GM19193 (cell line): ENCODE data around the gene MC1R.

Source experiments
- POLR2A ChIP-seq: IDR thresholded peaks from 4 replicates; pipeline ENCODE4 v1.6.1; 2011; ENCODE audit not compliant: insufficient read depth, insufficient read length; ENCODE audit errors: extremely low read depth

MC1R gene

GRCh38 chr16:89892055-89892630 lies 26.5 kb upstream of the MC1R start:
- TF ChIP-seq POLR2A, result no peak

GRCh38 chr16:89892635-89893034 lies 26.0 kb upstream of the MC1R start:
- TF ChIP-seq POLR2A, result no peak

- TF ChIP-seq POLR2A, result no peak
Observed at GRCh38 chr16:89893642-89894548, 24.8 kb upstream of the MC1R start.

GRCh38 chr16:89895482-89896250 lies 23.0 kb upstream of the MC1R start:
- TF ChIP-seq POLR2A, result no peak

- no peak for TF ChIP-seq POLR2A
Observed at GRCh38 chr16:89897204-89897603, 21.5 kb upstream of the MC1R start.

GRCh38 chr16:89898201-89898967 lies 20.3 kb upstream of the MC1R start:
- no peak for TF ChIP-seq POLR2A

GRCh38 chr16:89899879-89900481 lies 18.7 kb upstream of the MC1R start:
- no peak for TF ChIP-seq POLR2A

GRCh38 chr16:89900885-89901284 lies 17.8 kb upstream of the MC1R start:
- TF ChIP-seq POLR2A, result no peak

- no peak for TF ChIP-seq POLR2A
Observed at GRCh38 chr16:89902980-89903379, 15.7 kb upstream of the MC1R start.

- TF ChIP-seq POLR2A, result no peak
Observed at GRCh38 chr16:89903908-89904515, 14.7 kb upstream of the MC1R start.

- TF ChIP-seq POLR2A, result no peak
Observed at GRCh38 chr16:89904606-89905510, 13.8 kb upstream of the MC1R start.

- peak; percentile 33 for TF ChIP-seq POLR2A
Observed at GRCh38 chr16:89905511-89906139, 13.0 kb upstream of the MC1R start.

GRCh38 chr16:89906140-89907025 lies 12.3 kb upstream of the MC1R start:
- TF ChIP-seq POLR2A, result no peak
